Raji (cell line): ENCODE results near the gene CEP295NL.

ENCODE experiments used
- POLR2A ChIP-seq: IDR thresholded peaks from 2 replicates; pipeline ENCODE4 v1.6.1; 2011; ENCODE audit warnings: low read depth, low read length, control low read depth; ENCODE audit not compliant: insufficient read depth

Gene CEP295NL

GRCh38 chr17:78884876-78885667 is 17.9 kb downstream of the CEP295NL start:
- TF ChIP-seq POLR2A, result no peak

- no peak for TF ChIP-seq POLR2A
These were observed 18.7 kb downstream of the CEP295NL start for GRCh38 chr17:78884148-78884825.

GRCh38 chr17:78883533-78884131 is 19.4 kb downstream of the CEP295NL start:
- no peak for TF ChIP-seq POLR2A

- TF ChIP-seq POLR2A, result no peak
These were observed 19.9 kb downstream of the CEP295NL start for GRCh38 chr17:78883089-78883532.

- no peak for TF ChIP-seq POLR2A
These were observed 20.4 kb downstream of the CEP295NL start for GRCh38 chr17:78882540-78883088.

- no peak for TF ChIP-seq POLR2A
These were observed 23.3 kb downstream of the CEP295NL start for GRCh38 chr17:78879635-78880186.

GRCh38 chr17:78878871-78879527 is 24.0 kb downstream of the CEP295NL start:
- no peak for TF ChIP-seq POLR2A

GRCh38 chr17:78878261-78878660 is 24.7 kb downstream of the CEP295NL start:
- TF ChIP-seq POLR2A, result no peak

- no peak for TF ChIP-seq POLR2A
These were observed 26.9 kb downstream of the CEP295NL start for GRCh38 chr17:78876094-78876597.

- no peak for TF ChIP-seq POLR2A
These were observed 27.5 kb downstream of the CEP295NL start for GRCh38 chr17:78875363-78876093.

- no peak for TF ChIP-seq POLR2A
These were observed 29.3 kb downstream of the CEP295NL start for GRCh38 chr17:78873519-78874340.

GRCh38 chr17:78872486-78872885 is 30.5 kb downstream of the CEP295NL start:
- TF ChIP-seq POLR2A, result no peak

GRCh38 chr17:78870621-78871020 is 32.4 kb downstream of the CEP295NL start:
- no peak for TF ChIP-seq POLR2A
